Subcutaneous adipose tissue (tissue), 4 donors: ENCODE results near the gene ETV5. TPM values are rescaled to one million over a fixed set of nuclear protein-coding genes. Genes with fewer than 3 reads are reported as not detected.

Experiments used
- CTCF ChIP-seq: fragments of 450-650 bp; IDR thresholded peaks from one replicate; pipeline ENCODE4 v1.5.1; 2016; ENCODE audit warnings: low read depth, mild to moderate bottlenecking, control low read depth, antibody characterized with exemption, moderate library complexity
- total RNA-seq, 4 donors: library from RNA; depleted of rRNA; stranded (reverse); fragments of >200 nt; gene quantifications; one replicate each; pipeline ENCODE4 v1.1.0, GENCODE V29; 2016

The ETV5 gene
- total RNA-seq, 4 donors from 2014 or later, result 9.1 to 15.3 (median 12.2) TPM

- TF ChIP-seq CTCF, result no peak
Observed at GRCh38 chr3:186021673-186022362, 87.1 kb downstream of the ETV5 start.

GRCh38 chr3:186014866-186015265, 94.0 kb downstream of the ETV5 start:
- TF ChIP-seq CTCF, result no peak

GRCh38 chr3:186013312-186013711, 95.6 kb downstream of the ETV5 start:
- no peak for TF ChIP-seq CTCF

GRCh38 chr3:186012137-186012536, 96.8 kb downstream of the ETV5 start:
- TF ChIP-seq CTCF, result no peak

GRCh38 chr3:186004671-186005070, 104.2 kb downstream of the ETV5 start:
- TF ChIP-seq CTCF, result no peak

GRCh38 chr3:186004209-186004608, 104.7 kb downstream of the ETV5 start:
- TF ChIP-seq CTCF, result no peak

GRCh38 chr3:186003610-186004009, 105.3 kb downstream of the ETV5 start:
- TF ChIP-seq CTCF, result no peak
